WERI-Rb-1 (cell line): ENCODE results near the gene PHF14.

Experiments
- DNase-seq: peaks from one replicate; pipeline ENCODE4 v3.0.0-alpha.2; 2020
- H3K27ac ChIP-seq: fragments of 250-450 bp; sonication (Bioruptor Pico); 2 replicates; pipeline ENCODE4 v1.5.1; 2020; ENCODE audit warnings: mild to moderate bottlenecking, moderate library complexity
- H3K27me3 ChIP-seq: fragments of 250-450 bp; sonication (Bioruptor Pico); 2 replicates; pipeline ENCODE4 v1.5.1; 2021; ENCODE audit warnings: mild to moderate bottlenecking, low read depth, moderate library complexity; ENCODE audit not compliant: insufficient read depth, severe bottlenecking
- H3K36me3 ChIP-seq: fragments of 250-450 bp; sonication (Bioruptor Pico); 2 replicates; pipeline ENCODE4 v1.5.1; 2020; ENCODE audit warnings: mild to moderate bottlenecking, moderate library complexity
- H3K4me3 ChIP-seq: 2 replicates; pipeline ENCODE4 v1.5.1; 2011; ENCODE audit warnings: low read depth, mild to moderate bottlenecking, control low read depth, low read length
- H3K9me3 ChIP-seq: fragments of 250-450 bp; sonication (Bioruptor Pico); 2 replicates; pipeline ENCODE4 v1.5.1; 2021; ENCODE audit warnings: mild to moderate bottlenecking, moderate library complexity; ENCODE audit not compliant: severe bottlenecking
- TF ChIP-seq, protein P1 (sequence below): IDR thresholded peaks from 2 replicates; pipeline ENCODE4 v1.5.1; 2011; ENCODE audit warnings: low read depth, mild to moderate bottlenecking, control low read depth, inconsistent platforms, low read length

The PHF14 gene

DNA sequence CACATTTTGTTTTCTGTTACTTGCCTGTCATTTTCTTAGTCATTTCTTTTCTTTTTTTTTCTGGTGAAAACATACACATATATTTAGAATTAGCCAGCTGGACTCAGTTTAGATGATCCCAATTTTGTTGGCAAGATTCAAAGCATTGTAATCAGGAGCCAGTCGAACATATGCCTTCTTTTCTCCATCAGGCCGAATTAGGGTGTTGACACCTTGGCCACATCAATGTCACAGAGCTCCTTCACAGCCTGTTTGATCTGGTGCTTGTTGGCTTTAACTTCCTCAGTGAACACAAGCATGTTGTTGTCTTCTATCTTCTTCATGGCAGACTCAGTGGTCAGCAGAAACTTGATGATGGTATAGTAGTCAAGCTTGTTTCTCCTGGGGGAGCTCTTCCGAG, 32.6 kb downstream of the PHF14 start:
- no peak overlapping the region for H3K4me3 ChIP-seq
- H3K27ac ChIP-seq = no peak overlapping the region
- H3K9me3 ChIP-seq = no peaks in the 10 kb centered on the region
- no peaks in the 10 kb centered on the region for H3K27me3 ChIP-seq
- H3K36me3 ChIP-seq = peaks cover 6% of the 10 kb centered on the region
- DNase-seq = no peak
- TF ChIP-seq, protein P1, sequence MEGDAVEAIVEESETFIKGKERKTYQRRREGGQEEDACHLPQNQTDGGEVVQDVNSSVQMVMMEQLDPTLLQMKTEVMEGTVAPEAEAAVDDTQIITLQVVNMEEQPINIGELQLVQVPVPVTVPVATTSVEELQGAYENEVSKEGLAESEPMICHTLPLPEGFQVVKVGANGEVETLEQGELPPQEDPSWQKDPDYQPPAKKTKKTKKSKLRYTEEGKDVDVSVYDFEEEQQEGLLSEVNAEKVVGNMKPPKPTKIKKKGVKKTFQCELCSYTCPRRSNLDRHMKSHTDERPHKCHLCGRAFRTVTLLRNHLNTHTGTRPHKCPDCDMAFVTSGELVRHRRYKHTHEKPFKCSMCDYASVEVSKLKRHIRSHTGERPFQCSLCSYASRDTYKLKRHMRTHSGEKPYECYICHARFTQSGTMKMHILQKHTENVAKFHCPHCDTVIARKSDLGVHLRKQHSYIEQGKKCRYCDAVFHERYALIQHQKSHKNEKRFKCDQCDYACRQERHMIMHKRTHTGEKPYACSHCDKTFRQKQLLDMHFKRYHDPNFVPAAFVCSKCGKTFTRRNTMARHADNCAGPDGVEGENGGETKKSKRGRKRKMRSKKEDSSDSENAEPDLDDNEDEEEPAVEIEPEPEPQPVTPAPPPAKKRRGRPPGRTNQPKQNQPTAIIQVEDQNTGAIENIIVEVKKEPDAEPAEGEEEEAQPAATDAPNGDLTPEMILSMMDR = no peak

DNA sequence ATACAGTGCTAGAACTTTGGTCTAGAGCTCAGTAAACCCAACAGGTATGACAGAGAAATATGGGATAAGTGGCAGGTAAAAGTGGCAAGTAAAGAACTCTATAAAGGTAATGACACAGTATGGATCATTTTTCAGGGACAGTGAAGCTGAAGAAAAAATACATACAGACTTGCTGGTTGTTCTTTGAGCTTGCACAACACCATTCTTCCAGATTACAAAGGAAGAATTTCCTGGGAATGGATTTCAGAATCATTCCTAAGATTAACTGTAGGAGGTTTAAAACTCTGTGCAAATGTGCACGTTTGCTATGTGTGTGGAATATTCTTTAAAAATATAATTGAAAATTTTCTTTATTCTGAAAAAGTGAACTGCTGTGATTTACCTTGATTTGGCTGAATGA, 36.0 kb downstream of the PHF14 start:
- no peaks in the 10 kb centered on the region for H3K27me3 ChIP-seq
- TF ChIP-seq, protein P1 = no peak
- H3K36me3 ChIP-seq = peaks cover 12% of the 10 kb centered on the region
- no peaks in the 10 kb centered on the region for H3K9me3 ChIP-seq
- no peak overlapping the region for H3K27ac ChIP-seq
- no peak overlapping the region for H3K4me3 ChIP-seq
- DNase-seq = no peak

DNA sequence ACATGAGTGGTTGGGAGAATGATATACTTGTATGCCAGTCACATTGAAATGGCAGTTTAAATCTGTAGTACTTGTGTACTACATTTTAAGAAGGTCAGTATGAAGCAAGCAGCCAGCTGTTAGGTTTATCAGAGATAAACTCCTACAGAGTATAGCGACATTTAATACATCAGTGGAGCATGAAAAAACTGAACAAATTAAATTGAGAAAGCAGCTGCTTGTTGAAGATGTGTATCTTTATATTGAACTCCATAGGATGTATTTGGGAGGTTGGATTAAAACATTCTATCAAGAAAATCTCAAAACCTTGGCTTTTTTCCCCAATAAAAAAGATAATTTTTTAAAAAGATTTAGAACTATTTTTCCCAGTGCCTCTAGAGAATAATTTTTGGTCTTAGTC, 47.8 kb downstream of the PHF14 start:
- TF ChIP-seq, protein P1 = no peak
- DNase-seq = no peak
- Histone ChIP-seq H3K4me3 (no peak overlapping the region), H3K27me3 (no peaks in the 10 kb centered on the region), H3K9me3 (no peaks in the 10 kb centered on the region), H3K36me3 (peaks cover 43% of the 10 kb centered on the region), H3K27ac (no peak overlapping the region)

DNA sequence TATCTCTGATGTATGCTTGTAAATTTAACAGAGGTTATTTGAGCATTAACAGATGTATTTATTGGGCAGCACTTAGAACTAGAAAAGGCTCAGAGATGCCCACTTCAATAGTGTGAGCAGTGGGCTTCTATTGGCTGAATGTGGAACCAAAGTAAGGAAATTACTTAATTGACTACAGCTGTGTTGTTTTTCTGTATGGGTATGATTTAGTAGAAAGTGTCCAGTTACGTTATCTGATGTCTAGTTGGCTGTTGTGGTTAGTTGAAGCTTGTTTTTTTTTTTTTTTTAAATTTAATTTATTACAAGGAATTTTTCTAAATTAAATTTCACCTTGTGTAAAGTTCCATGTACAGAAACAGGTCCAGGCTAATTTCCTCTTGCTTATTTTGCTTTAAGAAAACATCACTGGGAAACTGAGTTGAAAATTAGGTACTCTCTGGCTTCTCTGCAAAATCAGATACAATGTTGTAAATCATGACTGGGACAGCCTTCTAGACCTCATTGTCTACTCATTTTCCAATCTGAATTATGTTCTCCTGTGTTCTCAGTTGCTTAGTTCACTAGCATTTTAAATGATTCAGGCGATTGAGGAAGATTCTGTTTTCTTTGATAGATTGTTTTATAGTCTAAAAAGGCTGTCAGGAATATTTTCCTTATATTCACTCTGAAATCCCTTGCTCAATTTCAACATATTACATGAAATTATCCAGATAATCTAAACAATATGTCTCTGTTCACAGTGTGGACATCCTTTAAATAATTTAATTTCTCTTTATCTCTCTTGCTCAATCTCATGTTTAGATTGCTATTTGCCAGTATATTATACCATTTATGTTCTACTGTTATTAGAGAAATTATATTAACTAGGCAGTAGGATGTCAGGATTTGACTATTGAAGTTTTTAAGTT, 53.0 kb downstream of the PHF14 start:
- TF ChIP-seq, protein P1 = no peak
- Histone ChIP-seq H3K9me3 (no peaks in the 10 kb centered on the region), H3K36me3 (peaks cover 34% of the 10 kb centered on the region), H3K27ac (no peak overlapping the region), H3K27me3 (no peaks in the 10 kb centered on the region), H3K4me3 (no peak overlapping the region)
- no peak for DNase-seq

DNA sequence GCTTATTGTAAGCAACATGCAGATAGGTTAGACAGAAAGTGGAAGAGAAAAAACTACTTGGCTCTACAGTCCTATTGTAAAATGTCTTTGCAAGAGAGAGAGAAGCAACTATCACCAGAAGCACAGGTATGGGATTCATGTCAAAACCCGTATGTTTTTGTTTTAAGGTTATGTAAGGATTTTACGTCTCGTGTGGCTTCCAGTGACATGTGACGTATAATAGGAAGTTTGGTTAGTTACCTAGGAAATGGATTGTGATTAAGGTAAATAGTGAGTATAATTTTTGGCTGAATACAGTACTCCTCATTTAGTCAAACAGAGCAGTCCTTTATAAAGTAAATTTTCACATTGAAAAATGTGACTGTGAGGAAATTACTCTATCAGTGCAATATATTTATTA, 62.0 kb downstream of the PHF14 start:
- TF ChIP-seq, protein P1 = no peak
- H3K9me3 ChIP-seq = no peaks in the 10 kb centered on the region
- no peak for DNase-seq
- H3K4me3 ChIP-seq = no peak overlapping the region
- no peaks in the 10 kb centered on the region for H3K27me3 ChIP-seq
- no peak overlapping the region for H3K27ac ChIP-seq
- H3K36me3 ChIP-seq = peaks cover 22% of the 10 kb centered on the region
